Progenitor cell of endocrine pancreas (in vitro differentiated cells): Measurements from ENCODE around the gene TMEM132A. TPM values are rescaled to one million over a fixed set of nuclear protein-coding genes. Genes with fewer than 3 reads are reported as not detected.

Source experiments
- DNase-seq: peaks from one replicate; pipeline ENCODE4 v3.0.0; 2021; ENCODE audit warnings: low spot score; ENCODE audit not compliant: unreplicated experiment
- H3K27ac Mint-ChIP-seq: 2 replicates; pipeline ENCODE4 v1.8.0; 2021; ENCODE audit warnings: mild to moderate bottlenecking, moderate library complexity, mixed read lengths
- H3K27me3 Mint-ChIP-seq: 2 replicates; pipeline ENCODE4 v1.8.0; 2021; ENCODE audit warnings: mixed read lengths
- H3K36me3 Mint-ChIP-seq: 2 replicates; pipeline ENCODE4 v1.8.0; 2022; ENCODE audit warnings: mixed read lengths; ENCODE audit not compliant: insufficient read depth
- H3K4me1 Mint-ChIP-seq: 2 replicates; pipeline ENCODE4 v1.8.0; 2021; ENCODE audit warnings: low read depth, mixed read lengths
- H3K4me3 Mint-ChIP-seq: 2 replicates; pipeline ENCODE4 v1.8.0; 2021; ENCODE audit warnings: low read depth, mild to moderate bottlenecking, moderate library complexity, mixed read lengths
- H3K9me3 Mint-ChIP-seq: 2 replicates; pipeline ENCODE4 v1.8.0; 2021; ENCODE audit warnings: low read depth, mixed read lengths
- total RNA-seq: library from RNA; stranded (reverse); gene quantifications from 2 replicates; pipeline ENCODE4 v1.2.1, GENCODE V29; 2021
- TF ChIP-seq, protein P1 (sequence below): fragments of 200-600 bp; sonication (generic); IDR thresholded peaks from one replicate; pipeline ENCODE4 v1.5.0; 2021; ENCODE audit warnings: antibody characterized with exemption, mild to moderate bottlenecking; ENCODE audit not compliant: unreplicated experiment

Gene TMEM132A
- total RNA-seq, 1 donor from 2014 or later: 292 TPM

GRCh38 chr11:60927600-60927999 is 3.3 kb downstream of the TMEM132A start:
- DNase-seq: no peak
- TF ChIP-seq, protein P1, sequence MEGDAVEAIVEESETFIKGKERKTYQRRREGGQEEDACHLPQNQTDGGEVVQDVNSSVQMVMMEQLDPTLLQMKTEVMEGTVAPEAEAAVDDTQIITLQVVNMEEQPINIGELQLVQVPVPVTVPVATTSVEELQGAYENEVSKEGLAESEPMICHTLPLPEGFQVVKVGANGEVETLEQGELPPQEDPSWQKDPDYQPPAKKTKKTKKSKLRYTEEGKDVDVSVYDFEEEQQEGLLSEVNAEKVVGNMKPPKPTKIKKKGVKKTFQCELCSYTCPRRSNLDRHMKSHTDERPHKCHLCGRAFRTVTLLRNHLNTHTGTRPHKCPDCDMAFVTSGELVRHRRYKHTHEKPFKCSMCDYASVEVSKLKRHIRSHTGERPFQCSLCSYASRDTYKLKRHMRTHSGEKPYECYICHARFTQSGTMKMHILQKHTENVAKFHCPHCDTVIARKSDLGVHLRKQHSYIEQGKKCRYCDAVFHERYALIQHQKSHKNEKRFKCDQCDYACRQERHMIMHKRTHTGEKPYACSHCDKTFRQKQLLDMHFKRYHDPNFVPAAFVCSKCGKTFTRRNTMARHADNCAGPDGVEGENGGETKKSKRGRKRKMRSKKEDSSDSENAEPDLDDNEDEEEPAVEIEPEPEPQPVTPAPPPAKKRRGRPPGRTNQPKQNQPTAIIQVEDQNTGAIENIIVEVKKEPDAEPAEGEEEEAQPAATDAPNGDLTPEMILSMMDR: no peak
- Mint-ChIP-seq H3K27ac (no peak overlapping the region), H3K4me1 (peaks cover 13% of the 10 kb centered on the region), H3K36me3 (peaks cover 11% of the 10 kb centered on the region), H3K27me3 (no peaks in the 10 kb centered on the region), H3K4me3 (no peak overlapping the region), H3K9me3 (no peaks in the 10 kb centered on the region)

DNA sequence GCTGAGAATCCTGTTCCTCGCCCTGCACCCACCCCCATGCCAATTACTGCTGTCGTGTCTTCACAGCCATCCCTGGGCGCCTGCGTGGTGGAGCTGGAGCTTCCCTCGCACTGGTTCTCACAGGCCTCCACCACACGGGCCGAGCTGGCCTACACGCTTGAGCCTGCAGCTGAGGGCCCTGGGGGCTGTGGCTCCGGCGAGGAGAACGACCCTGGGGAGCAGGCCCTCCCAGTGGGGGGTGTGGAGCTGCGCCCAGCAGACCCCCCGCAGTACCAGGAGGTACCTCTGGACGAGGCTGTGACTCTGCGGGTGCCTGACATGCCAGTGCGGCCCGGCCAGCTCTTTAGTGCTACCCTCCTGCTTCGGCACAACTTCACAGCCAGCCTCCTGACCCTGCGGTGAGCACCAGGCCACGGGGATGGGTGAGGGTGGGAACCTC is 4.3 kb downstream of the TMEM132A start:
- no peak overlapping the region for H3K4me3 Mint-ChIP-seq
- TF ChIP-seq, protein P1: no peak
- peaks cover 10% of the 10 kb centered on the region for H3K36me3 Mint-ChIP-seq
- no peaks in the 10 kb centered on the region for H3K9me3 Mint-ChIP-seq
- peaks cover 13% of the 10 kb centered on the region for H3K4me1 Mint-ChIP-seq
- H3K27ac Mint-ChIP-seq: no peak overlapping the region
- DNase-seq: no peak
- no peaks in the 10 kb centered on the region for H3K27me3 Mint-ChIP-seq

DNA sequence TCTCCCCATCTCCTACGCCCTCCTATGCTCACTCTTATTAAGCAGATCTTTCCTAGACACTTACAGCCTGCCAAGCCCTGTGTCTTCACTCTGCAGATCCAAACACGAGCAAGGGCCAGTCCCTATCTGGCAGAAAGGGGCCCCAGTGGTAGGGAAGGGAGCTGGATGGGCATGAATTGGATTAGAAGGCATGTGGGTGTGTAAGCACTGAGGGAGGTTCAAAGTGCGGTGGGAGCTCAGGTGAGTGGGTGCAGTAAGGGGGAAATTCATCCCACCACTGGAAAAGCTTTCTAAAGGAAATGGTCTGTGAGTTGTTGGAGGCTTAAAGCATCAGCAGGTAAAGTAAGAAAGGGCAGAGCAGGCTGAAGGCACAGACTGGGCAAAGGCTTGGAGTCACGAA is 5.5 kb downstream of the TMEM132A start:
- Mint-ChIP-seq H3K27me3 (no peaks in the 10 kb centered on the region), H3K4me3 (no peak overlapping the region), H3K4me1 (peaks cover 10% of the 10 kb centered on the region), H3K9me3 (no peaks in the 10 kb centered on the region), H3K36me3 (peaks cover 14% of the 10 kb centered on the region), H3K27ac (no peak overlapping the region)
- DNase-seq: no peak
- TF ChIP-seq, protein P1: no peak

DNA sequence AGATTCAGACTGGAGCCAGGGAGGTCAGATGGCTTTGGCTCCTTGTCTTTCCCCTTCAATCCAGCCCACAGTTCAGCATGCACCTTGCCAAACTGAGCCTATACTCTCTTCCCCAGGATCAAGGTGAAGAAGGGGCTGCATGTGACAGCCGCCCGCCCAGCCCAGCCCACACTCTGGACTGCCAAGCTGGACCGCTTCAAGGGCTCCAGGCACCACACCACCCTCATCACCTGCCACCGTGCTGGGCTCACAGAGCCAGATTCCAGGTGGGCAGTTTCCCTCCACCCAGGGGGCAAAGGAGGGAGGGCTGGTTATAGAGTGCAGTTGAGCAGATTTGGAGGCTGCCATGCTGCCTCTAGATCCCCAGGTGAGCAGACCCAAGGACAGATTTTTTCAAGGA is 6.1 kb downstream of the TMEM132A start:
- Mint-ChIP-seq H3K9me3 (no peaks in the 10 kb centered on the region), H3K27me3 (no peaks in the 10 kb centered on the region), H3K27ac (no peak overlapping the region), H3K4me1 (peaks cover 6% of the 10 kb centered on the region), H3K4me3 (no peak overlapping the region), H3K36me3 (peaks cover 14% of the 10 kb centered on the region)
- DNase-seq: no peak
- TF ChIP-seq, protein P1: no peak

DNA sequence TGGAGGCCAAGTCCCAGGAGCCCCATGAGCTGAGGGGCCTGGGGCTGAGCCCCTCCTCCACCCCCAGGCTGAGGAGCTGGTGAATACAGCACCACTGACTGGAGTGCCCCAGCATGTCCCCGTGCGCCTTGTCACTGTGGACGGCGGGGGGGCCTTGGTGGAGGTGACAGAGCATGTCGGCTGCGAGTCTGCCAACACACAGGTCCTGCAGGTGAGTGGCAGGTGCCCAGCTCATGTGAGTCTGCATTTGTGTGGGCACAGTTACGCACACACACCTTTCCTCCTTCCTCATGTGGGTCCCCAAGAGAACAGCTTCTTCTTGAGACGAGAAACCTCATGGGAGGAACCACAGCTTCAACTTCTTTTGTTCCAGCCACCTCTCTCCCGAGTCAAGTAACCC is 7.7 kb downstream of the TMEM132A start:
- DNase-seq: no peak
- TF ChIP-seq, protein P1: no peak
- peaks cover 14% of the 10 kb centered on the region for H3K36me3 Mint-ChIP-seq
- no peak overlapping the region for H3K27ac Mint-ChIP-seq
- H3K9me3 Mint-ChIP-seq: no peaks in the 10 kb centered on the region
- H3K4me1 Mint-ChIP-seq: no peaks in the 10 kb centered on the region
- H3K27me3 Mint-ChIP-seq: no peaks in the 10 kb centered on the region
- no peak overlapping the region for H3K4me3 Mint-ChIP-seq
